WERI-Rb-1 (cell line): ENCODE measurements around the gene AREL1.

Experiments used
- DNase-seq: peaks from one replicate; pipeline ENCODE4 v3.0.0-alpha.2; 2020
- H3K27ac ChIP-seq: fragments of 250-450 bp; sonication (Bioruptor Pico); 2 replicates; pipeline ENCODE4 v1.5.1; 2020; ENCODE audit warnings: mild to moderate bottlenecking, moderate library complexity
- H3K27me3 ChIP-seq: fragments of 250-450 bp; sonication (Bioruptor Pico); 2 replicates; pipeline ENCODE4 v1.5.1; 2021; ENCODE audit warnings: mild to moderate bottlenecking, low read depth, moderate library complexity; ENCODE audit not compliant: insufficient read depth, severe bottlenecking
- H3K36me3 ChIP-seq: fragments of 250-450 bp; sonication (Bioruptor Pico); 2 replicates; pipeline ENCODE4 v1.5.1; 2020; ENCODE audit warnings: mild to moderate bottlenecking, moderate library complexity
- H3K4me3 ChIP-seq: 2 replicates; pipeline ENCODE4 v1.5.1; 2011; ENCODE audit warnings: low read depth, mild to moderate bottlenecking, control low read depth, low read length
- H3K9me3 ChIP-seq: fragments of 250-450 bp; sonication (Bioruptor Pico); 2 replicates; pipeline ENCODE4 v1.5.1; 2021; ENCODE audit warnings: mild to moderate bottlenecking, moderate library complexity; ENCODE audit not compliant: severe bottlenecking
- TF ChIP-seq, protein P1 (sequence below): IDR thresholded peaks from 2 replicates; pipeline ENCODE4 v1.5.1; 2011; ENCODE audit warnings: low read depth, mild to moderate bottlenecking, control low read depth, inconsistent platforms, low read length

Gene AREL1

GRCh38 chr14:74720526-74720925 lies 7.6 kb upstream of the AREL1 start:
- Histone ChIP-seq H3K27ac (no peak overlapping the region), H3K27me3 (no peaks in the 10 kb centered on the region), H3K9me3 (no peaks in the 10 kb centered on the region), H3K4me3 (no peak overlapping the region), H3K36me3 (peaks cover 32% of the 10 kb centered on the region)
- no peak for DNase-seq
- TF ChIP-seq, protein P1, sequence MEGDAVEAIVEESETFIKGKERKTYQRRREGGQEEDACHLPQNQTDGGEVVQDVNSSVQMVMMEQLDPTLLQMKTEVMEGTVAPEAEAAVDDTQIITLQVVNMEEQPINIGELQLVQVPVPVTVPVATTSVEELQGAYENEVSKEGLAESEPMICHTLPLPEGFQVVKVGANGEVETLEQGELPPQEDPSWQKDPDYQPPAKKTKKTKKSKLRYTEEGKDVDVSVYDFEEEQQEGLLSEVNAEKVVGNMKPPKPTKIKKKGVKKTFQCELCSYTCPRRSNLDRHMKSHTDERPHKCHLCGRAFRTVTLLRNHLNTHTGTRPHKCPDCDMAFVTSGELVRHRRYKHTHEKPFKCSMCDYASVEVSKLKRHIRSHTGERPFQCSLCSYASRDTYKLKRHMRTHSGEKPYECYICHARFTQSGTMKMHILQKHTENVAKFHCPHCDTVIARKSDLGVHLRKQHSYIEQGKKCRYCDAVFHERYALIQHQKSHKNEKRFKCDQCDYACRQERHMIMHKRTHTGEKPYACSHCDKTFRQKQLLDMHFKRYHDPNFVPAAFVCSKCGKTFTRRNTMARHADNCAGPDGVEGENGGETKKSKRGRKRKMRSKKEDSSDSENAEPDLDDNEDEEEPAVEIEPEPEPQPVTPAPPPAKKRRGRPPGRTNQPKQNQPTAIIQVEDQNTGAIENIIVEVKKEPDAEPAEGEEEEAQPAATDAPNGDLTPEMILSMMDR = no peak

- peak overlapping the region; percentile 55 for H3K27ac ChIP-seq
- TF ChIP-seq, protein P1 = no peak
- peaks cover 15% of the 10 kb centered on the region for H3K36me3 ChIP-seq
- DNase-seq = no peak
- H3K27me3 ChIP-seq = no peaks in the 10 kb centered on the region
- H3K4me3 ChIP-seq = peak overlapping the region; percentile 88
- no peaks in the 10 kb centered on the region for H3K9me3 ChIP-seq
Measured at GRCh38 chr14:74713395-74713735, 485 bp upstream of the AREL1 start.

- no peak for DNase-seq
- Histone ChIP-seq H3K9me3 (no peaks in the 10 kb centered on the region), H3K27ac (no peak overlapping the region), H3K36me3 (peaks cover 8% of the 10 kb centered on the region), H3K4me3 (no peak overlapping the region), H3K27me3 (no peaks in the 10 kb centered on the region)
- TF ChIP-seq, protein P1 = no peak
Measured at GRCh38 chr14:74711651-74712050, 1.2 kb downstream of the AREL1 start.

GRCh38 chr14:74710480-74710879 lies 2.4 kb downstream of the AREL1 start:
- Histone ChIP-seq H3K27me3 (no peaks in the 10 kb centered on the region), H3K36me3 (no peaks in the 10 kb centered on the region; the same call in 1 of the 2 replicates), H3K27ac (no peak overlapping the region), H3K4me3 (no peak overlapping the region), H3K9me3 (no peaks in the 10 kb centered on the region)
- TF ChIP-seq, protein P1 = no peak
- no peak for DNase-seq

GRCh38 chr14:74705613-74706500 lies 7.0 kb downstream of the AREL1 start:
- no peak for DNase-seq
- H3K27ac ChIP-seq = no peak overlapping the region
- H3K9me3 ChIP-seq = no peaks in the 10 kb centered on the region
- H3K27me3 ChIP-seq = no peaks in the 10 kb centered on the region
- H3K4me3 ChIP-seq = no peak overlapping the region
- no peaks in the 10 kb centered on the region; the same call in 1 of the 2 replicates for H3K36me3 ChIP-seq
- TF ChIP-seq, protein P1 = no peak

DNA sequence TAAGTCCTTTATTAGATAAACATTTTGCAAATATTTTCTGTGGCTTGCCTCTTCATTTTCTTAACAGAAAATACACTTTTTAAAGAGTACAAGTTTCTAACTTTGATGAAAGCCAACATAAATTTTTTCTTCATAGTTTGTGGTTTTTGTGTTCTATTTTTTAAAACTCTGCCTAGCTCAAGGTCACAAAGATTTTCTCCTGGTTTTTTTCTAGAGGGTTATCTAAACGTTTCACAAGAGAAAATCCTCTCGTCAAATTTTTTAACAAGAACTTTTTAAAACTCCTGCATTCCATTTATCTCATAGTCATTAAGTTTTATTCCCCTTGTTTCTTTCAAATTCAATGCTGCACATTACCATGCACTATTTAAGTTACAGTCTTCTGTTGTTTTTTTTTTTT lies 8.2 kb downstream of the AREL1 start:
- Histone ChIP-seq H3K4me3 (no peak overlapping the region), H3K27ac (no peak overlapping the region), H3K27me3 (no peaks in the 10 kb centered on the region), H3K9me3 (no peaks in the 10 kb centered on the region), H3K36me3 (no peaks in the 10 kb centered on the region)
- TF ChIP-seq, protein P1 = no peak
- DNase-seq = no peak
